NCI-H526 (cell line): ENCODE measurements around the gene PER2.
"Not testable (repeated sequence)": the region's sequence is repeated elsewhere in the genome, so short reads cannot be mapped to it uniquely, and the experiment has no call there.

ENCODE experiments used
- DNase-seq, 2 experiments: peaks; one replicate each; lab custom pipeline; 2025; lab: John Stamatoyannopoulos, UW

Gene PER2

DNA sequence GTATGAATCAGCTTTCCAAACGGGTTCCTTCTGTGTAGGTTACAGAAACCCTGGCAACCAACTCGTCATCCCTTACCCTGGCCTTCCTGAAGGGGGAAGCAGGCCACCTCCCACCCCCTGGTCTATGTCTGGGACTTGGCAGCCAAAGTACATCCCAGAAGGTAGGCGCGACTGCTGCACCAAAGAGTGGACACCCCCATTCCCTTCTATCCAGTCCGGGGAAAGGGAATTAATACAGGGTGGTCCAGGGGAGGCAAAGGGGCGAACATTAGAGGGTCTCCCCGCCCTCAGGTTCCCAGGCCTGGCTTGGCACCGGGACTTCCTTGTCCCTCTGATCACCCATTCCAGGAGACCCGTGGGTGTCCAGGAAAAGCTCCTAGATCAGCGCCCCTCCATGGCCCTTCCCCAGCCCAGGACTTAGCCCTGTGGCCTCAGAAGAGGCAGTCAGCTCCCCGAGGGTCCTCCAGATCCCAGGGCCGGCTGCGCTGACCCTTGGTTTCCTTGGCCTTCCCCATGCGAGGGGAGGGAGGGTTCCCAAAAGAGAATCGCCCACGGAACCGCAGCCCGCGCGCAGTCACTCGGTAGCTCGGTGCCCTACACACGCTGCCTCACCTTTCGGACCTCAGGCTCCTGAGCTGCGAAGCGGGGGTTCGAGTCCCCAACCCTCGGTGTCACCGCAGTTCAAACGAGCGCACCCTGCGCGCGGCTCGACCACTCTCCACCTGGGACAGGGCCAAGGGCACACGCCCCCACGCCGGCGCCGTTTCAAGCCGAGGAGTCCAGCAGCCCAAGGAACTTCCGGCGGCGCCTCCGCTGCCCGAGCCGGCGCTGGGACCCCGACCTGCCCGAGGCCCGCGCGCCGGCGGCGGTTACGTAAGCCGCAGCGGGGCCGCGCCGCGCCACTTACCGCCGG lies at the start of gene PER2:
Gene PER2, minus strand, starts transcription at position 874 of the 913 bp plus-strand sequence. CDS start 10,674 bp downstream, outside the sequence.
- DNase-seq: peak; percentile 46 to 89

GRCh38 chr2:238337846-238338245 lies 49.4 kb upstream of the PER2 start:
- DNase-seq: no peak

- no peak for DNase-seq
Observed at GRCh38 chr2:238336793-238337444, 48.5 kb upstream of the PER2 start.

DNA sequence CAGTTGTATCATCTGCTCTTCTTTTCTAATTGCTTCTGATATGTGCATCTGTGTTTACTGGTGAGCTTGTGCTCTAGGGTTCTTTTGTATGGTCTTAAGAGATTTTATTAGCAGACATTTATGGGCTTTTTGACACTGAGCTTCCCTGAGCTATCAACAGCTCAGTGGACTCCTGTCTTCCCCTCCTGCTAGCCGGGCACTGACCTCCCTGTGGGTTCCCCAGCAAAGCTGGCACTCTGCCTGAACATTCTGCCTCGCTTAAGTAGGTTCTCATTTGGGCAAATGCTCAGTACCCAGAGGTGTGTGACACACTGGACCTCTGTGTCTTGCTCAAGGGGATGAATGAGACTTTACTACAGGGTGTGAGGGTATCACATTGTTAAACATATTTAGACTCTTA lies 47.7 kb upstream of the PER2 start:
- DNase-seq: no peak

DNA sequence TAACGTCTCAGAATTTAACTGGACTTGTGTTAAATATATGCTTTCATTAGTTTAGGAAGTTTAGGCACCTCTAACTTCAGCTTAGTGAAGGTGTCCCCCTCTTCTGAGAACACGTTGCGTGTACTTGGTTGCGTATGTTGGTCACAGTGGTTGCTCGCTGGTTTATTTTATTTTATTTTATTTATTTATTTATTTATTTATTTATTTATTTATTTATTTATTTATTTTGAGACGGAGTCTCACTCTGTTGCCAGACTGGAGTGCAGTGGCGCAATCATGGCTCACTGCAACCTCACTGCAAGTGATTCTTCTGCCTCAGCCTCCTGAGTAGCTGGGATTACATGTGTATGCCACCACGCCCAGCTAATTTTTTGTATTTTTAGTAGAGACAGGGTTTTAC lies 47.2 kb upstream of the PER2 start:
- DNase-seq: not testable (repeated sequence)

DNA sequence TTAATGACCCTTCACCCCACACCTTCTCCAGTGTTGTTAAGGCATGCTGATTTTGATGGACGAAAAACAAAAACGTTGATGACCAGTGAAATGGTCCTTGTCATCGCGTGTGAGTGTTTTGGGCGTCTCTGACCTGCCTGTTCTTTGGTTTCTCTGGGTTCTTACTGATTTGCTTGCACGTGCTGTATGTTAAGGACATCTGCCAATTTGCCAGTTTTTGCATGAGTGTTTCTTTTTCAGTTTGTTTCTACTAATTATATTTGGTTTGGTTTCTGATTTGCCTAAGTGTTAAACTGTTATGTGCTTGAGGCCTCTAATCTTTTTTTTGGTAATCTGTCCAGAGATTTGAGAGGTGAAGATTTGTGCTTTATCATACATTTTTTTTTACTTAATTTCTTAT lies 46.5 kb upstream of the PER2 start:
- DNase-seq: peak in 1 of 2 experiments; percentile 21

DNA sequence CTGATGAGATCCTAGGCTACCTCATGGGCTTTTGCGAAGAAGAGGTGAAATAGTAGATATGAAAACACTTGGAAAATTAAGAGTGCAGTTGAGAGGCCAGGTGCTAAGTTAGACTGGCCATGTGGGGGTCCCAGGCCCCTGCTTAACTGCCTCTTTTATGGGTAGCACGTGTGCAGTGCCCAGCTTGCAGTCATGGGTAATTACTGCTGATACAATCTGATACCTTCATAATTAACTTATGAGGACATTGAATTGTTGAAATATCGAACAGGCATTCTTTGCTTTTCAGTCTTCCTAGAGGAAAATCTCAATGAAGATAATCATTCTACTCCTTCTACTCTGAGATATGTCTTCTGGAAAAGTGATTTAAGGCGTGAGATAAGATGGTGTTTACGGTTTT lies 43.5 kb upstream of the PER2 start:
- no peak for DNase-seq

GRCh38 chr2:238330391-238330790 lies 42.0 kb upstream of the PER2 start:
- no peak for DNase-seq

GRCh38 chr2:238327751-238328150 lies 39.3 kb upstream of the PER2 start:
- no peak for DNase-seq

DNA sequence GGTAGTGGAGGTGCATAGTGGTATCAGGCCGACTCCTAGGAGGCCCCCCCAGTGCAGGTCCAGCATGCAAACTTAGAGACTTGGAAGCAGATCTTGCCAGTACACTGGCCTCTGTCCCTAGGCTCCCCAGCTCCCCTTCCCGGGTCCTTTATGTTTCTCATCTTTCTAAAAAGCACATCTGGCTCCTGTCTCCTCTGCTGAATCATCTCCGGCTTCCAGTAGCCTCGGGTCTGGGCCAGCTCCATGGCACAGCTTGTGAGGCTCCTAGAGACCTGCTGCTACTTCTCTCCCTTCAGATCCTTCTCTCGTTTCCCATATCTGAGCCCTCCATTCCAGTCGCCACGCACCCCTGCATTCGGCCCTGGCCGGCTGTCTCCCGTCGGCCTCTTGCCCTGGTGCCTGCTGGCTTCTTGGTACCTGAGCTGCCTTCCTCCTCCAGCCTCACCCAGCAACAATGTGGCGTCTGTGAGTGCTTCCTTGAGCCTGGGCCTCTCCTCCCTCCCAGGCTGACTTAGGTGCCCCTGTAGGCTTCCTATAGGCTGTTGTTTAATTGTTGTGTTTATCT lies 38.5 kb upstream of the PER2 start:
- no peak for DNase-seq

DNA sequence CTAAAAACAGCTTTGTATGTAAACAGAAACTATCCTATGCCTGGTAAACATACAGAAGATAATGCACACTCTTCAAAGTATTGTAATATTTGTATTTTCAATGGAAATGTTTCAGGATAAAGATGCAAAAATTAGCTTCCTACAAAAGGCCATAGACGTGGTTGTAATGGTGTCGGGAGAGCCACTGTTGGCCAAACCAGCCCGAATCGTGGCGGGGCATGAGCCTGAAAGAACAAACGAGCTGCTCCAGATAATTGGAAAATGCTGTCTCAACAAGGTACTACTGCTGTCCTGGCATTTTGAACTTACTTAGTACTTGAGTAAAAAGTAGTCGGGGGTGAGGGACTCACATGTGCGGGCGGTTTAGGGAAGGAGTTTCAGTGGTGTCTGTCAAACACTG lies 37.3 kb upstream of the PER2 start:
- DNase-seq: no peak

DNA sequence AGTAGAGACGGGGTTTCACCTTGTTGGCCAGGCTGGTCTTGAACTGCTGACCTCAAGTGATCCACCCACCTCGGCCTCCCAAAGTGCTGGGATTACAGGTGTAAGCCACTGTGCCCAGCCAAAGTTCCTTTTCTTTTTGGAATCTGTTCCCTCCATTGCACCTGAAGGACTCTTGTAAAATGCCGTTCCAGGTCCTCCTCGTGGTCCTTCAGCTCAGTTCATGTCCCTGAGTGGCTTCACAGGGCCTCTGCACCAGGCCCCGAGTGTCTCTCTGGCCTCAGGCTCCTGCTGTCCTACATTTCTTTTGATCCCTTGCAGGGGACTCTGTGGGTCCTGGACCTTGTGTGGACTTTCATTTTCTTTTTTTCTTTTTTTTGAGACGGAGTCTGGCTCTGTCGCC lies 35.8 kb upstream of the PER2 start:
- not testable (repeated sequence) for DNase-seq

- DNase-seq: no peak
Observed at GRCh38 chr2:238322001-238322411, 33.6 kb upstream of the PER2 start.

DNA sequence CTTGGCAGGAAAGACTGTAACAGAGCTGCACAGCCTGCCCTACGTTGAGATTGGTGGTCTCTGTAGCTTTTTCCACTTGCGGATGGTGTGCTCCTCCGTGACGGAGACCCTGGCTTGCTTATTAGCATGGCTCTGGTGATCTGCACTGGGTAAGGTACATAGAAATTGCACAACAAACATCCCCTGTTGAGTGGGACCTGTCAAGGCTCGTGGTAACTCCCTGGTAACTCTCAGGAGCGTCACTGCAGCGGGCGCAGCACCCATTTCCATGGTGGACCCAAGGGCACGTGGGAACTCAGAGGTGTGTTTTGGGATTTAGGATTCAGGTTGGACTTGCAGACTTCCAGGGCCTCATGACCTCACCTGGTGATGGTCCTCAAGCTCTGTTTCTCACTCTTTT lies 33.1 kb upstream of the PER2 start:
- DNase-seq: no peak

- DNase-seq: no peak
Observed at GRCh38 chr2:238320648-238321281, 32.4 kb upstream of the PER2 start.

- DNase-seq: peak; percentile 63 to 96
Observed at GRCh38 chr2:238320246-238320647, 31.8 kb upstream of the PER2 start, which contains the start of gene TRAF3IP1. Gene TRAF3IP1, plus strand, starts transcription at chr2:238320518. Its CDS starts 145 bp downstream, at chr2:238320663.

GRCh38 chr2:238315031-238315595 lies 26.7 kb upstream of the PER2 start:
- no peak for DNase-seq

GRCh38 chr2:238314576-238314975 lies 26.2 kb upstream of the PER2 start:
- no peak for DNase-seq

DNA sequence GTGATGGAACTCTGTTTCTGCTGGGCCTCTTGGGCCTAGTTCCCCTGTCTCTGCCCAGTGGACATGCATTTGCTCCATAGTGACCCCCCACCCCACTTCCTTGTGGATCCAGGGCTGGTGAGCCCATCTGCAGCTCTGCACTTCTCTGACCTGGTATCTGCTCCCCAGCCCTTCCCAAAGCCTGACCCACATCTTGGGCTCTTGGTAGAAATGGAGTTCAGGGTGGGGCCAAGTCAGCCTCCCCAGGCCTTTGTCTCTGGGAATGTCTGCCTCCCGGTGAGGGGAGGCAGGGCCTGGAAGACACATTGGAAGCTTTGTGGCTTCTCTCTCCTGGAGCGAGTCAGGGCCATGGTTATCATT lies 25.6 kb upstream of the PER2 start:
- DNase-seq: no peak

DNA sequence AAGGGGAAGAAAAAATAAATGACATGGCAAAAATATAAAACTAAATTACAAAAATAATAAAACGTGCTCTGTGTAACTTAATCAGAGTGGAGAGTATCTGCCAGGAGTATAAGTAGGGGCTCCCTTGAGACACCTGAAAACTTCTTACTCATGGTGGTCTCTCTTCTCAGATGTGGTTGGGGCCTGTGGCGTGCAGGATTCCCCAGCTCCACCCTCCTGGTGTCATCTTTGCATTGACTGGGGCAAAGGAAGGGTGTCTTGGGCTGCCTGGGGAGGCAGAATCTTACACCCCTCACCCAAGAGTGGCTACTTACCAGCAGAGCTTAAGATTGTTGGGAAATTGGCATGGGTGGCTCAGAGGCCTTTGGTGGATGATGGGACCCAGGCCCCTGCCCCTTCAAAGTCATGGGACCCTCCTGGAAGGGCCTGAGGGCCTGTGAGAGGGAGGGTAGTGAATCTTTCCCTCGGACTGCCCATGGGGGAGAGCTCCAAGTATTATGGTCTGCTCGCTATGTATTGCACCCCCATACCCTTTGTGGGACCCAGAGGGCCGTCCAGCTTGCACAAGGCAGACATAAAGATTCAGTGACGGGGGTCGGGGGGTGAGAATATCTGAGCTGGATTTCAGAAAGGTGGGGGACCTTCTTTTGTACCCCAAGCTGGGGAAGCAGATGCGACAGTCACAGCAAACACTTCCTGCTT lies 25.0 kb upstream of the PER2 start:
- no peak for DNase-seq

- DNase-seq: not testable (repeated sequence)
Observed at GRCh38 chr2:238310721-238311120, 22.3 kb upstream of the PER2 start.
